Right atrium auricular region (tissue), 2 donors: ENCODE results near the gene AGAP1. TPM values are rescaled to one million over a fixed set of nuclear protein-coding genes. Genes with fewer than 3 reads are reported as not detected.

Source experiments
- DNase-seq: peaks from one replicate; pipeline ENCODE4 v3.0.0-alpha.2; 2019; ENCODE audit warnings: low spot score
- H3K27ac ChIP-seq, 2 donors: fragments of 200-600 bp; sonication (generic); 1 replicate in 1 of 2; 2 replicates in 1 of 2; pipeline ENCODE4 v1.5.1; 2016 to 2019
- H3K27me3 ChIP-seq, 2 donors: fragments of 200-600 bp; sonication (generic); one replicate each; pipeline versions ENCODE4 v1.5.1 to v1.6.0; 2017 to 2019
- H3K36me3 ChIP-seq: fragments of 200-600 bp; sonication (generic); one replicate; pipeline ENCODE4 v1.5.1; 2016
- H3K4me1 ChIP-seq, 2 donors: fragments of 200-600 bp; sonication (generic); one replicate each; pipeline versions ENCODE4 v1.5.1 to v1.6.0; 2017 to 2019
- H3K4me3 ChIP-seq, 2 donors: fragments of 200-600 bp; sonication (generic); 1 replicate in 1 of 2; 2 replicates in 1 of 2; pipeline ENCODE4 v1.5.1; 2017 to 2019; ENCODE audit warnings: mild to moderate bottlenecking in 1 of 2, moderate library complexity in 1 of 2
- H3K9me3 ChIP-seq, 2 donors: fragments of 200-600 bp; sonication (generic); one replicate each; pipeline ENCODE4 v1.5.1; 2019
- total RNA-seq, 2 donors: library from RNA; depleted of rRNA; stranded (reverse); fragments of >200 nt; gene quantifications; one replicate each; pipeline ENCODE4 v1.1.0, GENCODE V29; 2016
- TF ChIP-seq, protein P1 (sequence below), 2 donors: fragments of 200-600 bp; sonication (generic); IDR thresholded peaks; one replicate each; pipeline ENCODE4 v1.5.1; 2019; ENCODE audit warnings: antibody characterized with exemption in 2 of 2

AGAP1 gene
- total RNA-seq, 2 donors from 2014 or later: 11.6 to 17.2 TPM

DNA sequence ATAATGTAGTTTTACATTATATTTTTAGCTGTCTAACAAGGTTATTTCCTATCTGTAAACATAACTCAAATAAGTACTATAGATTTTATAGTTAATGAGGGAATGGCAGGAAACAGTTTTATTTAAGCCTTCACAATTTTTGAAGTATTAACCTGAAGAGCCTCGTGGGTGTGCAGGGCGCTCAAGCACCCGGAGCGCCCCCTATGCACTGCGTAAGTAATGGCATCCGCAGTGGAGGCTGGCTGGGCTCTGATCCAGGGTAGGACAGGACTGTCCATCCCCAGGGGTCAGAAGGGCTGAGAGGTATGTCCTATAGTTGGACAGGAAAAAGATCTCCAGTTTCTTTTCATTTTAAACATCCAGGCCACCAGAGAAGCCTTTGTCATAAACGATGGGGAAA is 682.6 kb downstream of the AGAP1 start:
- Histone ChIP-seq H3K36me3 (no peaks in the 10 kb centered on the region), H3K27ac (no peak overlapping the region), H3K27me3 (peaks cover 37 to 60% of the 10 kb centered on the region in 2 donors), H3K9me3 (no peaks in the 10 kb centered on the region), H3K4me3 (no peak overlapping the region), H3K4me1 (peaks cover 0 to 50% of the 10 kb centered on the region in 2 donors)
- TF ChIP-seq, protein P1, sequence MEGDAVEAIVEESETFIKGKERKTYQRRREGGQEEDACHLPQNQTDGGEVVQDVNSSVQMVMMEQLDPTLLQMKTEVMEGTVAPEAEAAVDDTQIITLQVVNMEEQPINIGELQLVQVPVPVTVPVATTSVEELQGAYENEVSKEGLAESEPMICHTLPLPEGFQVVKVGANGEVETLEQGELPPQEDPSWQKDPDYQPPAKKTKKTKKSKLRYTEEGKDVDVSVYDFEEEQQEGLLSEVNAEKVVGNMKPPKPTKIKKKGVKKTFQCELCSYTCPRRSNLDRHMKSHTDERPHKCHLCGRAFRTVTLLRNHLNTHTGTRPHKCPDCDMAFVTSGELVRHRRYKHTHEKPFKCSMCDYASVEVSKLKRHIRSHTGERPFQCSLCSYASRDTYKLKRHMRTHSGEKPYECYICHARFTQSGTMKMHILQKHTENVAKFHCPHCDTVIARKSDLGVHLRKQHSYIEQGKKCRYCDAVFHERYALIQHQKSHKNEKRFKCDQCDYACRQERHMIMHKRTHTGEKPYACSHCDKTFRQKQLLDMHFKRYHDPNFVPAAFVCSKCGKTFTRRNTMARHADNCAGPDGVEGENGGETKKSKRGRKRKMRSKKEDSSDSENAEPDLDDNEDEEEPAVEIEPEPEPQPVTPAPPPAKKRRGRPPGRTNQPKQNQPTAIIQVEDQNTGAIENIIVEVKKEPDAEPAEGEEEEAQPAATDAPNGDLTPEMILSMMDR (IDR thresholded peaks at IDR 0.05): peak in 1 of 2 donors; percentile 47
- DNase-seq: no peak

DNA sequence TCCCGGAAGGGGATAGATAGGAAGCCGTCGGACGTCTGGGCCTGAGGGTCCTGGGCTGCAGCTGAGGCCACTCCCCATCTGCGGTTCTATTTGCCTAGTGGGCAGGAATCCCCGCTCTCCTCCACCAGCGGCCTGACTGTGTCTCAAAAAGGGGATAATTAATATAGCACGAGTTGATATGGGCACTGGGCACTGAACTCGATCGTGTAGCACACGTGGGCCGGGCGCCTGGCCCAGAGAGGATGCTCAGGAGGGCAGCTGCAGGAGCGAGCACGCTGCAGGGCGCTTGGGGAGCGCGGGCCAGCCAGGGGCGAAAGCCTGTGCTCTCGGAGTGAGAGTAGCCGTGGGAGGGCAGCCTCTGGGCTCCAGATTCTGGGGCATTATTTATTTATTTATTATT is 683.1 kb downstream of the AGAP1 start:
- DNase-seq: no peak
- Histone ChIP-seq H3K27ac (no peak overlapping the region), H3K9me3 (no peaks in the 10 kb centered on the region), H3K36me3 (no peaks in the 10 kb centered on the region), H3K27me3 (peaks cover 34 to 55% of the 10 kb centered on the region in 2 donors), H3K4me1 (peaks cover 0 to 45% of the 10 kb centered on the region in 2 donors), H3K4me3 (no peak overlapping the region)
- TF ChIP-seq, protein P1 (IDR thresholded peaks at IDR 0.05): no peak

DNA sequence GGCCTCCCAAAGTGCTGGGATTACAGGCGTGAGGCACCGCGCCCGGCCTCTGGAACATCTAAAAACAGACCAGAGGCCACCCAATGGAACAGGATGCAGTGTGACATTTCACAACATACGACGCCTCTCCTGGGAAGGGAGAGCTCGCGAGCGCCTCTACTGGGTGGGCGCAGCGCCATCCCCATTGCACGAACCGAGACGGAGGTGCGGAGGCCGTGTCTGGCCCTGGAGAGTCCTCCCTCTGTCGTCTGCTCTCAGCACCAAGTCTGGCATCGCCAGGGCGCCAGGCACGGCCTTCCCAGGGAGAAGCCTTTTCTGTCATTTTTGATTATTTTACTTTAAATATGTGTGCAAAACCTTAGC is 683.7 kb downstream of the AGAP1 start:
- Histone ChIP-seq H3K4me1 (peaks cover 0 to 38% of the 10 kb centered on the region in 2 donors), H3K9me3 (no peaks in the 10 kb centered on the region), H3K4me3 (peak overlapping the region in 1 of 2 donors; percentile 33), H3K27me3 (peaks cover 34 to 49% of the 10 kb centered on the region in 2 donors), H3K27ac (no peak overlapping the region), H3K36me3 (no peaks in the 10 kb centered on the region)
- TF ChIP-seq, protein P1 (IDR thresholded peaks at IDR 0.05): no peak
- DNase-seq: no peak

GRCh38 chr2:236177967-236178889 is 684.4 kb downstream of the AGAP1 start:
- no peak overlapping the region for H3K27ac ChIP-seq
- TF ChIP-seq, protein P1 (IDR thresholded peaks at IDR 0.05): peak; percentile 71 to 82
- peaks cover 30 to 42% of the 10 kb centered on the region in 2 donors for H3K27me3 ChIP-seq
- H3K4me3 ChIP-seq: peak overlapping the region; percentile 28 to 33
- no peak for DNase-seq
- H3K4me1 ChIP-seq: peaks cover 0 to 32% of the 10 kb centered on the region in 2 donors
- H3K9me3 ChIP-seq: no peaks in the 10 kb centered on the region
- no peaks in the 10 kb centered on the region for H3K36me3 ChIP-seq

DNA sequence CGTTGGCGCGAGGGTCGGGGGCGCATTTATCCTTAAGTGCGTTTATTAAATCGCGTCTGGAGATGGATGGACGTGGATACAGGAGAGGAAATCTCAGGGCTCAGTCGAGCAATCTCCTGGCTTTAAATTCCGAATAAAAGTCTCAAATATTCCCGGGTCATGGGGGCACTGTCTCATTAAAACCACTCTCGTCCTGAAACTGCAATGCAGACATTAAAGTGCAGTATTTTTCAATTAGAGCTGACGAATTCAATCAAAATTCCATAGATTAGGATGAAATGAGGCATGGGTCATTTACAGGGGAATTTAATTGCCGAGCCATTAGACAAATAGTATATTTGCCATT is 685.0 kb downstream of the AGAP1 start:
- Histone ChIP-seq H3K4me1 (peaks cover 0 to 27% of the 10 kb centered on the region in 2 donors), H3K9me3 (no peaks in the 10 kb centered on the region), H3K27ac (no peak overlapping the region), H3K36me3 (no peaks in the 10 kb centered on the region), H3K27me3 (peaks cover 24 to 36% of the 10 kb centered on the region in 2 donors), H3K4me3 (peak overlapping the region in 1 of 2 donors; percentile 33)
- TF ChIP-seq, protein P1 (IDR thresholded peaks at IDR 0.05): no peak
- DNase-seq: no peak
